Smooth muscle cell (in vitro differentiated cells): Measurements from ENCODE around the gene PRKAG1. TPM values are rescaled to one million over a fixed set of nuclear protein-coding genes. Genes with fewer than 3 reads are reported as not detected.

Source experiments
- DNase-seq: peaks from one replicate; lab custom pipeline; 2025; ENCODE audit not compliant: unreplicated experiment; lab: John Stamatoyannopoulos, UW
- H2AFZ ChIP-seq: fragments of 200-600 bp; sonication (generic); 2 replicates; pipeline ENCODE4 v1.6.0; 2016; ENCODE audit warnings: antibody characterized with exemption, low read depth, mild to moderate bottlenecking
- H3F3A ChIP-seq: fragments of 200-600 bp; sonication (generic); 2 replicates; pipeline ENCODE4 v1.6.0; 2017; ENCODE audit warnings: antibody characterized with exemption, low read depth
- H3K27ac ChIP-seq: fragments of 200-600 bp; sonication (generic); 2 replicates; pipeline ENCODE4 v1.5.1; 2016; ENCODE audit warnings: low read depth, mild to moderate bottlenecking
- H3K27me3 ChIP-seq: fragments of 200-600 bp; sonication (generic); 2 replicates; pipeline ENCODE4 v1.6.1; 2016; ENCODE audit warnings: low read depth, mild to moderate bottlenecking
- H3K36me3 ChIP-seq: fragments of 200-600 bp; sonication (generic); 2 replicates; pipeline ENCODE4 v1.5.1; 2016; ENCODE audit warnings: low read depth
- H3K4me1 ChIP-seq: fragments of 200-600 bp; sonication (generic); 2 replicates; pipeline ENCODE4 v1.5.1; 2016; ENCODE audit warnings: low read depth
- H3K4me2 ChIP-seq: fragments of 200-600 bp; sonication (generic); 2 replicates; pipeline ENCODE4 v1.6.0; 2016; ENCODE audit warnings: mild to moderate bottlenecking
- H3K4me3 ChIP-seq: fragments of 200-600 bp; sonication (generic); 2 replicates; pipeline ENCODE4 v1.5.1; 2016; ENCODE audit warnings: mild to moderate bottlenecking
- H3K79me2 ChIP-seq: fragments of 200-600 bp; sonication (generic); 2 replicates; pipeline ENCODE4 v1.6.0; 2016; ENCODE audit warnings: low read depth, mild to moderate bottlenecking
- H3K9ac ChIP-seq: fragments of 200-600 bp; sonication (generic); 2 replicates; pipeline ENCODE4 v1.6.0; 2016; ENCODE audit warnings: low read depth
- H3K9me3 ChIP-seq: fragments of 200-600 bp; sonication (generic); replicated peaks from 2 replicates; pipeline ENCODE4 v1.5.1; 2016; ENCODE audit warnings: low read depth
- H4K20me1 ChIP-seq: fragments of 200-600 bp; sonication (generic); 2 replicates; pipeline ENCODE4 v1.6.0; 2016; ENCODE audit warnings: low read depth
- CTCF ChIP-seq: fragments of 200-600 bp; sonication (generic); IDR thresholded peaks from 2 replicates; pipeline ENCODE4 v1.5.1; 2017; ENCODE audit warnings: borderline replicate concordance, mild to moderate bottlenecking, antibody characterized with exemption; ENCODE audit not compliant: insufficient read depth, poor library complexity, severe bottlenecking
- WGBS: methylation state at CpG from one replicate; pipeline ENCODE4 v1.1.7; 2016; ENCODE audit warnings: low lambda C conversion rate; 5-methylcytosine and 5-hydroxymethylcytosine counted together
- polyA plus RNA-seq: library from polyadenylated mRNA; unstranded; fragments of >200 nt; fragmentation: Nextera tagmentation; extraction: Ambion mirVana; gene quantifications from 2 replicates; pipeline ENCODE4 v1.2.1, GENCODE V29; 2016
- total RNA-seq: library from RNA; depleted of rRNA; stranded (reverse); fragments of >200 nt; gene quantifications from 2 replicates; pipeline ENCODE4 v1.2.3, GENCODE V29; 2014

PRKAG1 gene
- total and polyA plus RNA-seq, 2 experiments from 2014 or later = 42.5 to 62.6 TPM

- H3K27me3 ChIP-seq = no peaks in the 10 kb centered on the region
- no peak for TF ChIP-seq CTCF
- no peaks in the 10 kb centered on the region for H3F3A ChIP-seq
- no peak overlapping the region for H3K4me3 ChIP-seq
- no peak overlapping the region for H3K9ac ChIP-seq
- DNase-seq = no peak
- H3K4me2 ChIP-seq = no peak overlapping the region
- WGBS = 100% methylated on average over 9 of the region's 9 CpGs
- H3K36me3 ChIP-seq = peaks cover 8% of the 10 kb centered on the region
- H3K9me3 ChIP-seq = no peaks in the 10 kb centered on the region
- H2AFZ ChIP-seq = no peak overlapping the region
- peaks cover 6% of the 10 kb centered on the region for H3K79me2 ChIP-seq
- no peaks in the 10 kb centered on the region for H3K4me1 ChIP-seq
- peaks cover 29% of the 10 kb centered on the region for H4K20me1 ChIP-seq
- no peak overlapping the region for H3K27ac ChIP-seq
Measured at GRCh38 chr12:49037111-49037946, 18.8 kb upstream of the PRKAG1 start.

GRCh38 chr12:49036029-49036428, 17.5 kb upstream of the PRKAG1 start:
- Histone ChIP-seq H3K4me1 (no peaks in the 10 kb centered on the region), H3F3A (no peaks in the 10 kb centered on the region), H3K27me3 (no peaks in the 10 kb centered on the region), H3K4me3 (no peak overlapping the region), H3K4me2 (no peak overlapping the region), H4K20me1 (peaks cover 39% of the 10 kb centered on the region), H3K27ac (no peak overlapping the region), H3K9me3 (no peaks in the 10 kb centered on the region), H2AFZ (no peak overlapping the region), H3K36me3 (peaks cover 8% of the 10 kb centered on the region), H3K79me2 (peaks cover 6% of the 10 kb centered on the region), H3K9ac (no peak overlapping the region)
- no peak for TF ChIP-seq CTCF
- no peak for DNase-seq
- 99% methylated on average over 4 of the region's 4 CpGs for WGBS

GRCh38 chr12:49034286-49034622, 15.7 kb upstream of the PRKAG1 start:
- 94% methylated on average over 4 of the region's 4 CpGs for WGBS

More at GRCh38 chr12:49034286-49034622, 15.7 kb upstream of the PRKAG1 start:
- no peak overlapping the region for H3K27ac ChIP-seq
- H4K20me1 ChIP-seq = peaks cover 39% of the 10 kb centered on the region
- H2AFZ ChIP-seq = no peak overlapping the region
- peaks cover 8% of the 10 kb centered on the region for H3K36me3 ChIP-seq
- H3K4me1 ChIP-seq = no peaks in the 10 kb centered on the region
- no peak overlapping the region for H3K9ac ChIP-seq
- DNase-seq = no peak
- H3K9me3 ChIP-seq = no peaks in the 10 kb centered on the region
- no peaks in the 10 kb centered on the region for H3K27me3 ChIP-seq
- no peak overlapping the region for H3K4me2 ChIP-seq
- peaks cover 6% of the 10 kb centered on the region for H3K79me2 ChIP-seq
- no peaks in the 10 kb centered on the region for H3F3A ChIP-seq
- no peak overlapping the region for H3K4me3 ChIP-seq
- no peak for TF ChIP-seq CTCF
